H9 (cell line): ENCODE data around the gene PRMT7. TPM values are rescaled to one million over a fixed set of nuclear protein-coding genes. Genes with fewer than 3 reads are reported as not detected.

Source experiments
- DNase-seq: peaks from one replicate; pipeline ENCODE4 v3.0.0-alpha.2; 2017
- H2AFZ ChIP-seq: one replicate; pipeline ENCODE4 v1.6.1; 2013; ENCODE audit warnings: mild to moderate bottlenecking, low read length, control low read depth, moderate library complexity
- H2AK5ac ChIP-seq: 2 replicates; pipeline ENCODE4 v1.6.1; 2013; ENCODE audit warnings: low read length, control low read depth, mixed read lengths; ENCODE audit not compliant: insufficient read length
- H2BK120ac ChIP-seq: one replicate; pipeline ENCODE4 v1.6.1; 2013; ENCODE audit warnings: low read depth, mild to moderate bottlenecking, low read length, control low read depth, inconsistent platforms; ENCODE audit not compliant: poor library complexity, severe bottlenecking
- H2BK12ac ChIP-seq: 2 replicates; pipeline ENCODE4 v1.6.1; 2013; ENCODE audit warnings: low read length, control low read depth, mixed read lengths, low read depth; ENCODE audit not compliant: insufficient read length
- H2BK15ac ChIP-seq: 2 replicates; pipeline ENCODE4 v1.6.1; 2013; ENCODE audit warnings: low read depth, low read length, control low read depth
- H2BK20ac ChIP-seq: one replicate; pipeline ENCODE4 v1.6.1; 2013; ENCODE audit warnings: low read depth, mild to moderate bottlenecking, low read length, control low read depth, inconsistent platforms; ENCODE audit not compliant: poor library complexity, severe bottlenecking
- H2BK5ac ChIP-seq: 2 replicates; pipeline ENCODE4 v1.6.1; 2013; ENCODE audit warnings: low read length, control low read depth, mixed read lengths; ENCODE audit not compliant: insufficient read length
- H3K14ac ChIP-seq: 2 replicates; pipeline ENCODE4 v1.6.1; 2013; ENCODE audit warnings: low read length, control low read depth; ENCODE audit not compliant: insufficient read depth
- H3K18ac ChIP-seq: 2 replicates; pipeline ENCODE4 v1.6.1; 2013; ENCODE audit warnings: low read depth, mild to moderate bottlenecking, mixed read lengths, low read length, control low read depth; ENCODE audit not compliant: insufficient read length
- H3K23ac ChIP-seq: 2 replicates; pipeline ENCODE4 v1.6.1; 2013; ENCODE audit warnings: low read length, control low read depth, mixed read lengths, low read depth; ENCODE audit not compliant: insufficient read length
- H3K23me2 ChIP-seq: 2 replicates; pipeline ENCODE4 v1.6.1; 2013; ENCODE audit warnings: low read depth, mild to moderate bottlenecking, mixed read lengths, low read length, control low read depth; ENCODE audit not compliant: insufficient read length, poor library complexity, severe bottlenecking
- H3K27ac ChIP-seq: 2 replicates; pipeline ENCODE4 v1.5.1; 2013; ENCODE audit warnings: low read length, control low read depth, mixed read lengths, low read depth; ENCODE audit not compliant: insufficient read length
- H3K27me3 ChIP-seq: 2 replicates; pipeline ENCODE4 v1.6.1; 2013; ENCODE audit warnings: low read length, control low read depth, inconsistent platforms; ENCODE audit not compliant: insufficient read depth
- H3K4ac ChIP-seq: 2 replicates; pipeline ENCODE4 v1.6.1; 2013; ENCODE audit warnings: low read depth, mild to moderate bottlenecking, control low read depth, inconsistent platforms, low read length, moderate library complexity
- H3K4me1 ChIP-seq: 2 replicates; pipeline ENCODE4 v1.6.1; 2013; ENCODE audit warnings: low read length, control low read depth, inconsistent platforms; ENCODE audit not compliant: insufficient read depth
- H3K4me2 ChIP-seq: 2 replicates; pipeline ENCODE4 v1.6.1; 2013; ENCODE audit warnings: low read length, control low read depth, mixed read lengths; ENCODE audit not compliant: insufficient read length, insufficient read depth
- H3K56ac ChIP-seq: 2 replicates; pipeline ENCODE4 v1.6.1; 2013; ENCODE audit warnings: low read depth, mild to moderate bottlenecking, mixed read lengths, low read length, control low read depth; ENCODE audit not compliant: insufficient read length
- H3K79me1 ChIP-seq: 2 replicates; pipeline ENCODE4 v1.6.1; 2013; ENCODE audit warnings: low read depth, mild to moderate bottlenecking, moderate library complexity, low read length, control low read depth, inconsistent platforms; ENCODE audit not compliant: insufficient read depth, poor library complexity, severe bottlenecking
- H3K79me2 ChIP-seq: 2 replicates; pipeline ENCODE4 v1.6.1; 2013; ENCODE audit warnings: low read length, control low read depth, inconsistent platforms; ENCODE audit not compliant: insufficient read depth
- H3K9ac ChIP-seq: 2 replicates; pipeline ENCODE4 v1.6.1; 2013; ENCODE audit warnings: low read length, control low read depth, mixed read lengths; ENCODE audit not compliant: insufficient read length; ENCODE audit errors: extremely low read depth
- H3K9me3 ChIP-seq: one replicate; pipeline ENCODE4 v1.6.1; 2013; ENCODE audit warnings: low read depth, low read length, inconsistent platforms; ENCODE audit not compliant: control insufficient read depth
- H3T11ph ChIP-seq: one replicate; pipeline ENCODE4 v1.6.1; 2013; ENCODE audit warnings: mild to moderate bottlenecking, low read length, control low read depth, inconsistent platforms
- H4K20me1 ChIP-seq: one replicate; pipeline ENCODE4 v1.6.1; 2013; ENCODE audit not compliant: control insufficient read depth, insufficient read length, insufficient read depth
- H4K5ac ChIP-seq: 2 replicates; pipeline ENCODE4 v1.6.1; 2013; ENCODE audit warnings: low read depth, mild to moderate bottlenecking, mixed read lengths, low read length, control low read depth; ENCODE audit not compliant: insufficient read length
- H4K8ac ChIP-seq: replicated peaks from 2 replicates; pipeline ENCODE4 v1.6.1; 2013; ENCODE audit warnings: low read length, control low read depth, mixed read lengths, low read depth; ENCODE audit not compliant: insufficient read length
- H4K91ac ChIP-seq: 2 replicates; pipeline ENCODE4 v1.6.1; 2013; ENCODE audit warnings: low read depth, mild to moderate bottlenecking, moderate library complexity, mixed read lengths, low read length, control low read depth; ENCODE audit not compliant: insufficient read length
- H3K27ac Mint-ChIP-seq, 3 experiments: 2 replicates in 2 of 3; 3 replicates in 1 of 3; pipeline ENCODE4 v1.8.0; 2020 to 2021; ENCODE audit warnings: mixed read lengths in 3 of 3, mild to moderate bottlenecking in 1 of 3, moderate library complexity in 1 of 3
- H3K27me3 Mint-ChIP-seq: 2 replicates; pipeline ENCODE4 v1.8.0; 2021; ENCODE audit warnings: low read depth, mild to moderate bottlenecking, moderate library complexity, mixed read lengths
- H3K36me3 Mint-ChIP-seq, 3 experiments: 2 replicates in 2 of 3; 3 replicates in 1 of 3; pipeline ENCODE4 v1.8.0; 2020 to 2021; ENCODE audit warnings: low read depth in 3 of 3, mixed read lengths in 3 of 3; ENCODE audit not compliant: insufficient read depth in 1 of 3
- H3K4me1 Mint-ChIP-seq, 2 experiments: 2 replicates each; pipeline ENCODE4 v1.8.0; 2020; ENCODE audit warnings: mixed read lengths in 2 of 2
- H3K4me3 Mint-ChIP-seq, 2 experiments: 2 replicates in 1 of 2; 3 replicates in 1 of 2; pipeline ENCODE4 v1.8.0; 2020 to 2021; ENCODE audit warnings: mild to moderate bottlenecking in 2 of 2, mixed read lengths in 2 of 2, moderate library complexity in 1 of 2
- H3K9me3 Mint-ChIP-seq, 2 experiments: 2 replicates in 1 of 2; 3 replicates in 1 of 2; pipeline ENCODE4 v1.8.0; 2020; ENCODE audit warnings: mild to moderate bottlenecking in 2 of 2, mixed read lengths in 2 of 2, moderate library complexity in 1 of 2
- WGBS: extraction: QIAGEN DNeasy Blood & Tissue Kit; methylation state at CpG from one replicate; pipeline ENCODE4 v1.1.7; 2013; ENCODE audit warnings: missing lambda C conversion rate, low lambda C conversion rate, mixed read lengths; ENCODE audit not compliant: insufficient read length; ENCODE audit errors: extremely low coverage; 5-methylcytosine and 5-hydroxymethylcytosine counted together
- total RNA-seq: library from RNA; stranded (reverse); gene quantifications from 2 replicates; pipeline ENCODE4 v1.2.1, GENCODE V29; 2021
- TF ChIP-seq, protein P1 (sequence below): fragments of 200-600 bp; sonication (generic); conservative IDR thresholded peaks from 3 replicates; pipeline ENCODE4 v1.8.0; 2021; ENCODE audit warnings: antibody characterized with exemption, mild to moderate bottlenecking

The PRMT7 gene
- total RNA-seq, 1 experiment from 2014 or later: 56.6 TPM

DNA sequence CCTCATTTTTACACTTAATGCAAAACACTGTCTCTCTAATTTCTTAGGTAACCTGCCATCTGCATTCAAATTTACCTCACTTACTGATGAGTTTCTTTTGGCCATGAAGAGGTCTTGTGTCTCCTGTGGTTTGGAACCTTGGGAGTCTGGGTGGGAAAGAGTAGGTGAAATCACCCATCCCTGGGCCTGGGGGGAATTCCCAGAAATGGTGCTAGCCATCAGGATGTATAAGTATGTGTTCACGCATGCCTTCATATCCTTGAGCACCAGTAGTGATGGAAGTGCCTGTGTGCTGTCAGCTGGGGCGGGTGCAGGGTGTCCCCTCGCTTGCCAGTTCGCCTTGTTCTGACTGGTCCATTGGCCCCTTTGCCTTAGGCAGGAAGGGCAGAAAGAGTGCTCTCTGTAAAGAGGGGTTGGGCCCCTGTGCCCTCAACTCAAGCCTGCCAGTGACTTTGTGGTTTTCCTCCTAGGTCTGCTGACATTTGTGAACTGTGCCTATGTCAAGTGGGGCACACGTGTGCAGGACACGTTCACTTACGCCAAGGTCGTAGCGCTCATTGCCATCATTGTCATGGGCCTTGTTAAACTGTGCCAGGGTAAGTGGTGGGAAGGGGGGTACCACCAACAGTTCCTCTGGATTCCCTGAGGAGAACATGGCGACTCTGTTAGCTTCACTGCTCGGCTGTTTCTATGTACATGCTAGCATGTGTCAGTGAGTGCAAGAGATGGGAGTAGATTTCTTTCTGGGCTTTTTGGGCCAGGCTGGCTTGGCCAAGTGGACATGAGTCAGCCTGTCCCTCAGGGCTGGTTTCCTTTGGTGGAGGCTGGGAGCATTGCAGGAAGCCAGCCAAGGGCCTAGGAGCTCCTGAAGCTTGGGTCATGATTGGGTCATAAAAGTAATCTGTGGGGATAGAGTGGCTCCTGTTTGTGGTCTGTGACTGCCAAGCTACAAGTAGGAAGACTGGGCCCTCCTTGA is 23.3 kb upstream of the PRMT7 start:
- 0 out of 2 replicates have a peak, but pooled peaks cover 2% of the 10 kb centered on the region for H3K79me2 ChIP-seq
- no peak overlapping the region for H2AFZ ChIP-seq
- Mint-ChIP-seq H3K9me3 (no peaks in the 10 kb centered on the region), H3K4me1 (peaks cover 4 to 10% of the 10 kb centered on the region in 2 experiments; a peak in 3 of 4 replicates), H3K4me3 (no peak overlapping the region), H3K36me3 (peaks cover 15 to 32% (median 23%) of the 10 kb centered on the region in 3 experiments; a peak in 6 of 7 replicates), H3K27me3 (no peaks in the 10 kb centered on the region), H3K27ac (peak overlapping the region in 1 of 3 experiments; percentile 49; a peak in 1 of 7 replicates)
- H3K27ac ChIP-seq: no peak overlapping the region
- H3K9me3 ChIP-seq: peaks cover 5% of the 10 kb centered on the region
- no peaks in the 10 kb centered on the region for H3K79me1 ChIP-seq
- WGBS: no CpG with 5 or more reads among the region's 11 CpGs
- no peaks in the 10 kb centered on the region for H3K23me2 ChIP-seq
- H4K20me1 ChIP-seq: peaks cover 2% of the 10 kb centered on the region
- H2AK5ac ChIP-seq: no peak overlapping the region
- no peaks in the 10 kb centered on the region for H3K27me3 ChIP-seq
- no peak overlapping the region for H3K18ac ChIP-seq
- H2BK12ac ChIP-seq: no peak overlapping the region
- no peak overlapping the region for H3K9ac ChIP-seq
- H3K14ac ChIP-seq: no peak overlapping the region; the same call in 1 of the 2 replicates
- no peak overlapping the region for H4K91ac ChIP-seq
- H4K8ac ChIP-seq: no peak overlapping the region
- no peak overlapping the region for H3K56ac ChIP-seq
- H2BK5ac ChIP-seq: no peak overlapping the region
- no peak for DNase-seq
- H3K4me1 ChIP-seq: no peaks in the 10 kb centered on the region
- H3K4me2 ChIP-seq: no peak overlapping the region
- TF ChIP-seq, protein P1, sequence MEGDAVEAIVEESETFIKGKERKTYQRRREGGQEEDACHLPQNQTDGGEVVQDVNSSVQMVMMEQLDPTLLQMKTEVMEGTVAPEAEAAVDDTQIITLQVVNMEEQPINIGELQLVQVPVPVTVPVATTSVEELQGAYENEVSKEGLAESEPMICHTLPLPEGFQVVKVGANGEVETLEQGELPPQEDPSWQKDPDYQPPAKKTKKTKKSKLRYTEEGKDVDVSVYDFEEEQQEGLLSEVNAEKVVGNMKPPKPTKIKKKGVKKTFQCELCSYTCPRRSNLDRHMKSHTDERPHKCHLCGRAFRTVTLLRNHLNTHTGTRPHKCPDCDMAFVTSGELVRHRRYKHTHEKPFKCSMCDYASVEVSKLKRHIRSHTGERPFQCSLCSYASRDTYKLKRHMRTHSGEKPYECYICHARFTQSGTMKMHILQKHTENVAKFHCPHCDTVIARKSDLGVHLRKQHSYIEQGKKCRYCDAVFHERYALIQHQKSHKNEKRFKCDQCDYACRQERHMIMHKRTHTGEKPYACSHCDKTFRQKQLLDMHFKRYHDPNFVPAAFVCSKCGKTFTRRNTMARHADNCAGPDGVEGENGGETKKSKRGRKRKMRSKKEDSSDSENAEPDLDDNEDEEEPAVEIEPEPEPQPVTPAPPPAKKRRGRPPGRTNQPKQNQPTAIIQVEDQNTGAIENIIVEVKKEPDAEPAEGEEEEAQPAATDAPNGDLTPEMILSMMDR: no peak
- no peak overlapping the region for H3T11ph ChIP-seq
- H2BK20ac ChIP-seq: no peak overlapping the region
- no peak overlapping the region for H3K23ac ChIP-seq
- no peak overlapping the region for H2BK15ac ChIP-seq
- no peak overlapping the region for H3K4ac ChIP-seq
- H2BK120ac ChIP-seq: no peak overlapping the region
- no peak overlapping the region for H4K5ac ChIP-seq
